Measurements from ENCODE around the gene KNG1. TPM values are rescaled to one million over a fixed set of nuclear protein-coding genes. Genes with fewer than 3 reads are reported as not detected.
"Not testable (repeated sequence)": the region's sequence is repeated elsewhere in the genome, so short reads cannot be mapped to it uniquely, and the experiment has no call there.

KNG1 gene
- total RNA-seq, 1 donor from 2014 or later: not detected

- H3K4me3 Mint-ChIP-seq: no peak overlapping the region
- no peaks in the 10 kb centered on the region for H3K36me3 Mint-ChIP-seq
- TF ChIP-seq, protein P1, sequence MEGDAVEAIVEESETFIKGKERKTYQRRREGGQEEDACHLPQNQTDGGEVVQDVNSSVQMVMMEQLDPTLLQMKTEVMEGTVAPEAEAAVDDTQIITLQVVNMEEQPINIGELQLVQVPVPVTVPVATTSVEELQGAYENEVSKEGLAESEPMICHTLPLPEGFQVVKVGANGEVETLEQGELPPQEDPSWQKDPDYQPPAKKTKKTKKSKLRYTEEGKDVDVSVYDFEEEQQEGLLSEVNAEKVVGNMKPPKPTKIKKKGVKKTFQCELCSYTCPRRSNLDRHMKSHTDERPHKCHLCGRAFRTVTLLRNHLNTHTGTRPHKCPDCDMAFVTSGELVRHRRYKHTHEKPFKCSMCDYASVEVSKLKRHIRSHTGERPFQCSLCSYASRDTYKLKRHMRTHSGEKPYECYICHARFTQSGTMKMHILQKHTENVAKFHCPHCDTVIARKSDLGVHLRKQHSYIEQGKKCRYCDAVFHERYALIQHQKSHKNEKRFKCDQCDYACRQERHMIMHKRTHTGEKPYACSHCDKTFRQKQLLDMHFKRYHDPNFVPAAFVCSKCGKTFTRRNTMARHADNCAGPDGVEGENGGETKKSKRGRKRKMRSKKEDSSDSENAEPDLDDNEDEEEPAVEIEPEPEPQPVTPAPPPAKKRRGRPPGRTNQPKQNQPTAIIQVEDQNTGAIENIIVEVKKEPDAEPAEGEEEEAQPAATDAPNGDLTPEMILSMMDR (conservative IDR thresholded peaks at IDR 0.05): no peak
- H3K9me3 Mint-ChIP-seq: no peaks in the 10 kb centered on the region
- H3K4me1 Mint-ChIP-seq (ENCODE audit: unreplicated experiment): no peaks in the 10 kb centered on the region
- H3K27me3 Mint-ChIP-seq: peaks cover 14% of the 10 kb centered on the region
- no peak overlapping the region for H3K27ac Mint-ChIP-seq
- no peak for DNase-seq (ENCODE audit: extremely low spot score, unreplicated experiment)
Observed at GRCh38 chr3:186697510-186697909, 19.6 kb upstream of the KNG1 start.

GRCh38 chr3:186700267-186700666 lies 16.9 kb upstream of the KNG1 start:
- TF ChIP-seq, protein P1 (conservative IDR thresholded peaks at IDR 0.05): no peak
- Mint-ChIP-seq H3K27me3 (peaks cover 18% of the 10 kb centered on the region), H3K27ac (no peak overlapping the region), H3K9me3 (no peaks in the 10 kb centered on the region), H3K36me3 (no peaks in the 10 kb centered on the region), H3K4me3 (no peak overlapping the region), H3K4me1 (ENCODE audit: unreplicated experiment) (no peaks in the 10 kb centered on the region)
- DNase-seq (ENCODE audit: extremely low spot score, unreplicated experiment): no peak

DNA sequence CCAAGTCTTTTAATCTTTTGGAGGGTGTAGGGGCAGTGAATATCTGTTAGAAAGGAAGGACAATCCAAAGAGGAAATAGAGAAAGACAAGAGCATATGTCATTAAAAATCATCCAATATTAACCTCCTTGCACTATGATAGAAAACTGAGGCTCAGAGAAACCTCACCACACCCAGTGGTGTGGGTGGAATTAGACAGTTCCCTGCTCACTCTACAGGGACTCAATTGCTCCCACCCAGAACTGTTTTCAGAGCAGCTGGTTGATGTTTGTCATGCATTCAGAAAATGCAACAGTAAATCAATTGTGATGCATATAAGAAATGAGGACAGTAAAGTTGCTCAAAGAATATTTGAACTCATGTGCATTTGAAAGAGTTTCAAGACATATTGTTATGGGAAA lies 14.7 kb upstream of the KNG1 start:
- not testable (repeated sequence) for H3K4me3 Mint-ChIP-seq; H3K4me1 Mint-ChIP-seq (ENCODE audit: unreplicated experiment); H3K36me3 Mint-ChIP-seq; H3K27ac Mint-ChIP-seq; H3K9me3 Mint-ChIP-seq; DNase-seq (ENCODE audit: extremely low spot score, unreplicated experiment)
- H3K27me3 Mint-ChIP-seq: peaks cover 28% of the 10 kb centered on the region

DNA sequence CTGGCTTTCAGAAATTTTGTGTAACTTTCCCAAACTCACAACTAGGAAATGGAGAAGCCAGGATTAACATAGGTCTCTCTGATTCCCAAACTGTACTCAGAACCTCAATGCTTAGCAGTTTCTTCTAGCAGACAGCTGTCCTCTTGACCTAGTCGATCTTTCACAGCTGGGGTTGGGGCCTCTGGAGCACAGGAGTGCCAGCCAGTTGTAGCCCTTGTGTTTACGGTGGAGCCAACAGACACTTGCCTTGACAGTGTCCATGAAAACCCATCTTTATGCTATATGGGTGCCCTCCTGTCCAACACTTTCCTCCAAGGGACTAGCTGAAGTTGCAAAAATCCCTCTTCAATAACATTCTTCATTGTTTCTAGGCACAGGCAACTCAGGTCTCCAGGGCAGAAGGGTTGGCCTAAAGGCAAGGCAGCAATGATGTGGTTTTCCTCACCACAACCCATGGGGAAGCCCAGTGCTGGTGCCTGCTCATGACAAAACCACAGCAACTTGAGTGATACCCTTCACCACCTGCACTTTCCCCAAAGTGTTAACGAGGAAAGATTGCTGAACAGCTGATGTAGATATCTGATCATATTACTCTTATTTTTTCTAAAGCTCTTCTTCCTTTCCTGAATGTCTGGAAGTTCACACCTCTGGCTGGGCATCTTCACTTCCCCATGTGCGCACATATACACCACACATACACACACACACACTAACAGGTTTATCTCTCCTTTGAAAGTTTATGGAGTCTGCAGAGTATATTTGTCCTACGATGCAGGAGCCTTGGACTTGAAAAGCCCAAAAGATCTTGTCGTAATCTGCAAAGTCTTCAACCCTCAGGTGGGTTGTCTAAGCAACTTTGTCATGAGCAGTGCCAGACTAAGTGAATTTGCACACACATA lies 11.0 kb upstream of the KNG1 start:
- no peaks in the 10 kb centered on the region for H3K36me3 Mint-ChIP-seq
- peaks cover 27% of the 10 kb centered on the region for H3K27me3 Mint-ChIP-seq
- H3K4me1 Mint-ChIP-seq (ENCODE audit: unreplicated experiment): no peaks in the 10 kb centered on the region

GRCh38 chr3:186708983-186709679 lies 8.0 kb upstream of the KNG1 start:
- Mint-ChIP-seq H3K27me3 (peaks cover 24% of the 10 kb centered on the region), H3K27ac (no peak overlapping the region), H3K4me1 (ENCODE audit: unreplicated experiment) (no peaks in the 10 kb centered on the region), H3K36me3 (no peaks in the 10 kb centered on the region), H3K9me3 (no peaks in the 10 kb centered on the region), H3K4me3 (no peak overlapping the region)
- TF ChIP-seq, protein P1 (conservative IDR thresholded peaks at IDR 0.05): no peak
- no peak for DNase-seq (ENCODE audit: extremely low spot score, unreplicated experiment)

More for the DNA sequence above, 11.0 kb upstream of the KNG1 start:
- Mint-ChIP-seq H3K4me3 (no peak overlapping the region), H3K9me3 (no peaks in the 10 kb centered on the region), H3K27ac (no peak overlapping the region)
- TF ChIP-seq, protein P1 (conservative IDR thresholded peaks at IDR 0.05): no peak
- no peak for DNase-seq (ENCODE audit: extremely low spot score, unreplicated experiment)

- not testable (repeated sequence) for H3K36me3 Mint-ChIP-seq; H3K27ac Mint-ChIP-seq; H3K9me3 Mint-ChIP-seq; H3K4me3 Mint-ChIP-seq; DNase-seq (ENCODE audit: extremely low spot score, unreplicated experiment); H3K4me1 Mint-ChIP-seq (ENCODE audit: unreplicated experiment)
- peaks cover 25% of the 10 kb centered on the region for H3K27me3 Mint-ChIP-seq
Observed at GRCh38 chr3:186710694-186711093, 6.5 kb upstream of the KNG1 start.

All from type B pancreatic cell (in vitro differentiated cells).